ENCODE results near the gene USP9X.

DNA sequence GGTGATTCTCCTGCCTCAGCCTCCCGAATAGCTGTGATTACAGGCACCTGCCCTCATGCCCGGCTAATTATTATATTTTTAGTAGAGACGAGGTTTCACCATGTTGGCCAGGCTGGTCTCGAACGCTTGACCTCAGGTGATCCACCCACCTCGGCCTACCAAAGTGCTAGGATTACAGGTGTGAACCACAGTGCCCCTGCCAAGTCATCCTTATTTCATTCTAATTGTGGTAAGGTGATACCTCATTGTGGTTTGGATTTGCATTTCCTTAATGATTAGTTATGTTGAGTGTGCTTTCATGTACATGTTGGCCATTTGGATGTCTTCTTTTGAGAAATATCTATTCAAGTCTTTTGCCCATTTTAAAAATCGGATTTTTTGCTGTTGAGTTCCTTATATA lies 93.0 kb downstream of the USP9X start:
- TF ChIP-seq, protein P1, sequence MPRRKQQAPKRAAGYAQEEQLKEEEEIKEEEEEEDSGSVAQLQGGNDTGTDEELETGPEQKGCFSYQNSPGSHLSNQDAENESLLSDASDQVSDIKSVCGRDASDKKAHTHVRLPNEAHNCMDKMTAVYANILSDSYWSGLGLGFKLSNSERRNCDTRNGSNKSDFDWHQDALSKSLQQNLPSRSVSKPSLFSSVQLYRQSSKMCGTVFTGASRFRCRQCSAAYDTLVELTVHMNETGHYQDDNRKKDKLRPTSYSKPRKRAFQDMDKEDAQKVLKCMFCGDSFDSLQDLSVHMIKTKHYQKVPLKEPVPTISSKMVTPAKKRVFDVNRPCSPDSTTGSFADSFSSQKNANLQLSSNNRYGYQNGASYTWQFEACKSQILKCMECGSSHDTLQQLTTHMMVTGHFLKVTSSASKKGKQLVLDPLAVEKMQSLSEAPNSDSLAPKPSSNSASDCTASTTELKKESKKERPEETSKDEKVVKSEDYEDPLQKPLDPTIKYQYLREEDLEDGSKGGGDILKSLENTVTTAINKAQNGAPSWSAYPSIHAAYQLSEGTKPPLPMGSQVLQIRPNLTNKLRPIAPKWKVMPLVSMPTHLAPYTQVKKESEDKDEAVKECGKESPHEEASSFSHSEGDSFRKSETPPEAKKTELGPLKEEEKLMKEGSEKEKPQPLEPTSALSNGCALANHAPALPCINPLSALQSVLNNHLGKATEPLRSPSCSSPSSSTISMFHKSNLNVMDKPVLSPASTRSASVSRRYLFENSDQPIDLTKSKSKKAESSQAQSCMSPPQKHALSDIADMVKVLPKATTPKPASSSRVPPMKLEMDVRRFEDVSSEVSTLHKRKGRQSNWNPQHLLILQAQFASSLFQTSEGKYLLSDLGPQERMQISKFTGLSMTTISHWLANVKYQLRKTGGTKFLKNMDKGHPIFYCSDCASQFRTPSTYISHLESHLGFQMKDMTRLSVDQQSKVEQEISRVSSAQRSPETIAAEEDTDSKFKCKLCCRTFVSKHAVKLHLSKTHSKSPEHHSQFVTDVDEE (CRISPR knock-in tag; IDR thresholded peaks at IDR 0.05), result no peak
- TF ChIP-seq GLIS3 (CRISPR knock-in tag; IDR thresholded peaks at IDR 0.05) (no peak), RARB (CRISPR knock-in tag; IDR thresholded peaks at IDR 0.05) (no peak), ARNTL (CRISPR knock-in tag; IDR thresholded peaks at IDR 0.05; ENCODE audit: borderline replicate concordance, low read depth) (no peak), ZFP3 (CRISPR knock-in tag; IDR thresholded peaks at IDR 0.05) (no peak), ZC3H10 (CRISPR knock-in tag; IDR thresholded peaks at IDR 0.05) (no peak), ZNF70 (CRISPR knock-in tag; IDR thresholded peaks at IDR 0.05) (no peak)
- TF ChIP-seq, protein P2, sequence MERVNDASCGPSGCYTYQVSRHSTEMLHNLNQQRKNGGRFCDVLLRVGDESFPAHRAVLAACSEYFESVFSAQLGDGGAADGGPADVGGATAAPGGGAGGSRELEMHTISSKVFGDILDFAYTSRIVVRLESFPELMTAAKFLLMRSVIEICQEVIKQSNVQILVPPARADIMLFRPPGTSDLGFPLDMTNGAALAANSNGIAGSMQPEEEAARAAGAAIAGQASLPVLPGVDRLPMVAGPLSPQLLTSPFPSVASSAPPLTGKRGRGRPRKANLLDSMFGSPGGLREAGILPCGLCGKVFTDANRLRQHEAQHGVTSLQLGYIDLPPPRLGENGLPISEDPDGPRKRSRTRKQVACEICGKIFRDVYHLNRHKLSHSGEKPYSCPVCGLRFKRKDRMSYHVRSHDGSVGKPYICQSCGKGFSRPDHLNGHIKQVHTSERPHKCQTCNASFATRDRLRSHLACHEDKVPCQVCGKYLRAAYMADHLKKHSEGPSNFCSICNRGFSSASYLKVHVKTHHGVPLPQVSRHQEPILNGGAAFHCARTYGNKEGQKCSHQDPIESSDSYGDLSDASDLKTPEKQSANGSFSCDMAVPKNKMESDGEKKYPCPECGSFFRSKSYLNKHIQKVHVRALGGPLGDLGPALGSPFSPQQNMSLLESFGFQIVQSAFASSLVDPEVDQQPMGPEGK (CRISPR knock-in tag; IDR thresholded peaks at IDR 0.05; ENCODE audit: borderline replicate concordance), result no peak

Data from SK-N-SH treated with all-trans-retinoic acid at 6 μM for 48 hours (cell line).